HL-60 (cell line): ENCODE measurements around the gene UBTD1.

Source experiments
- DNase-seq, 2 experiments: peaks; one replicate each; pipeline ENCODE4 v3.0.0-alpha.2; 2010 to 2020; ENCODE audit warnings: low read depth in 1 of 2, low spot score in 1 of 2
- H3K27ac ChIP-seq: fragments of 250-450 bp; sonication (Bioruptor Pico); replicated peaks from 2 replicates; pipeline ENCODE4 v1.5.1; 2020; ENCODE audit warnings: mild to moderate bottlenecking, moderate library complexity
- H3K27me3 ChIP-seq: fragments of 250-450 bp; sonication (Bioruptor Pico); 2 replicates; pipeline ENCODE4 v1.5.1; 2021; ENCODE audit warnings: mild to moderate bottlenecking, moderate library complexity; ENCODE audit not compliant: insufficient read depth, poor library complexity, severe bottlenecking
- H3K4me3 ChIP-seq: replicated peaks from 2 replicates; pipeline ENCODE4 v1.5.1; 2011; ENCODE audit warnings: mild to moderate bottlenecking, control low read depth, low read length; ENCODE audit not compliant: insufficient read depth
- GABPA ChIP-seq: IDR thresholded peaks from 2 replicates; pipeline ENCODE4 v1.6.1; 2012; ENCODE audit warnings: low read depth
- POLR2AphosphoS5 ChIP-seq: IDR thresholded peaks from 2 replicates; pipeline ENCODE4 v1.6.1; 2012; ENCODE audit warnings: low read depth
- SPI1 ChIP-seq: IDR thresholded peaks from 2 replicates; pipeline ENCODE4 v1.6.1; 2012; ENCODE audit warnings: low read depth, mild to moderate bottlenecking, borderline replicate concordance
- TF ChIP-seq, protein P1 (sequence below): IDR thresholded peaks from 2 replicates; pipeline ENCODE4 v1.6.1; 2012; ENCODE audit warnings: low read depth; ENCODE audit not compliant: insufficient replicate concordance
- TF ChIP-seq, protein P2 (sequence below): IDR thresholded peaks from one replicate; pipeline ENCODE4 v1.5.1; 2011; ENCODE audit warnings: low read length, control low read depth, inconsistent platforms; ENCODE audit not compliant: insufficient read depth

The UBTD1 gene

DNA sequence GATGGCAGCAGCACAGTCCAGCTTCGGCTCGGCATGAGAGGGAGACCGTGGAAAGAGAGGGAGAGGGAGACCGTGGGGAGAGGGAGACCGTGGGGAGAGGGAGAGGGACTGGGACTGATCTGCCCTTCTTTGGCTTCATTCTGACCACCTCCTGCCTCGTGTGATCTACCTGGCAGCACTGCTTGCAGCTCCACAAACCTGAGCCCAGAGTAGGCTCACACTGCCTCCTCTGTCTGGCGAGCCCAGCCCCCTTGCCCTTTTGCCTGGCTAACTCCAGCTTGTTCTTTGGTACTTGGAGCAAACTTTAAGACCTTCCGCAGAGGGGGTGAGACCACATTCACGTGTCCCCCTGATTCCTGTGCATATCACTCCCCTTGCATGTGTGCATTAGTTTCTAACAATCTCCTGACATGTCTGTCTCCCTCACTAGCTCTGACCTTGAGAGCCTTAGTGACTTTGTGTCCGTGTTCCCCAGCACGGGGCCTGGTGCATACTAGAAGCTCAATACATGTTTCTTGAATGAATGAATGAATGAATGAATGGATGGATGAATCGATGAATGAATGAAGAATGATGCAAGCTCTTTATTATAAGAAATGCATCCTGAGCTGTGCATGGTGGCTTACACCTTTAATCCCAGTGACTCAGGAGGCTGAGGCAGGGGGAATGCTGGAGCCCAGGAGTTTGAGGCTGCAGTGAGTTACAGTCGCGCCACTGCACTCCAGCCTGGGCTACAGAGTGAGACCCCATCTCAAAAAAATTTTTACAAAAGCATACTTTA lies 31.2 kb downstream of the UBTD1 start:
- no peak for DNase-seq
- Histone ChIP-seq H3K27me3 (no peaks in the 10 kb centered on the region), H3K27ac (no peak overlapping the region), H3K4me3 (no peak overlapping the region)
- TF ChIP-seq SPI1 (no peak), GABPA (no peak), POLR2AphosphoS5 (no peak)
- TF ChIP-seq, protein P1, sequence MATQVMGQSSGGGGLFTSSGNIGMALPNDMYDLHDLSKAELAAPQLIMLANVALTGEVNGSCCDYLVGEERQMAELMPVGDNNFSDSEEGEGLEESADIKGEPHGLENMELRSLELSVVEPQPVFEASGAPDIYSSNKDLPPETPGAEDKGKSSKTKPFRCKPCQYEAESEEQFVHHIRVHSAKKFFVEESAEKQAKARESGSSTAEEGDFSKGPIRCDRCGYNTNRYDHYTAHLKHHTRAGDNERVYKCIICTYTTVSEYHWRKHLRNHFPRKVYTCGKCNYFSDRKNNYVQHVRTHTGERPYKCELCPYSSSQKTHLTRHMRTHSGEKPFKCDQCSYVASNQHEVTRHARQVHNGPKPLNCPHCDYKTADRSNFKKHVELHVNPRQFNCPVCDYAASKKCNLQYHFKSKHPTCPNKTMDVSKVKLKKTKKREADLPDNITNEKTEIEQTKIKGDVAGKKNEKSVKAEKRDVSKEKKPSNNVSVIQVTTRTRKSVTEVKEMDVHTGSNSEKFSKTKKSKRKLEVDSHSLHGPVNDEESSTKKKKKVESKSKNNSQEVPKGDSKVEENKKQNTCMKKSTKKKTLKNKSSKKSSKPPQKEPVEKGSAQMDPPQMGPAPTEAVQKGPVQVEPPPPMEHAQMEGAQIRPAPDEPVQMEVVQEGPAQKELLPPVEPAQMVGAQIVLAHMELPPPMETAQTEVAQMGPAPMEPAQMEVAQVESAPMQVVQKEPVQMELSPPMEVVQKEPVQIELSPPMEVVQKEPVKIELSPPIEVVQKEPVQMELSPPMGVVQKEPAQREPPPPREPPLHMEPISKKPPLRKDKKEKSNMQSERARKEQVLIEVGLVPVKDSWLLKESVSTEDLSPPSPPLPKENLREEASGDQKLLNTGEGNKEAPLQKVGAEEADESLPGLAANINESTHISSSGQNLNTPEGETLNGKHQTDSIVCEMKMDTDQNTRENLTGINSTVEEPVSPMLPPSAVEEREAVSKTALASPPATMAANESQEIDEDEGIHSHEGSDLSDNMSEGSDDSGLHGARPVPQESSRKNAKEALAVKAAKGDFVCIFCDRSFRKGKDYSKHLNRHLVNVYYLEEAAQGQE: no peak
- TF ChIP-seq, protein P2, sequence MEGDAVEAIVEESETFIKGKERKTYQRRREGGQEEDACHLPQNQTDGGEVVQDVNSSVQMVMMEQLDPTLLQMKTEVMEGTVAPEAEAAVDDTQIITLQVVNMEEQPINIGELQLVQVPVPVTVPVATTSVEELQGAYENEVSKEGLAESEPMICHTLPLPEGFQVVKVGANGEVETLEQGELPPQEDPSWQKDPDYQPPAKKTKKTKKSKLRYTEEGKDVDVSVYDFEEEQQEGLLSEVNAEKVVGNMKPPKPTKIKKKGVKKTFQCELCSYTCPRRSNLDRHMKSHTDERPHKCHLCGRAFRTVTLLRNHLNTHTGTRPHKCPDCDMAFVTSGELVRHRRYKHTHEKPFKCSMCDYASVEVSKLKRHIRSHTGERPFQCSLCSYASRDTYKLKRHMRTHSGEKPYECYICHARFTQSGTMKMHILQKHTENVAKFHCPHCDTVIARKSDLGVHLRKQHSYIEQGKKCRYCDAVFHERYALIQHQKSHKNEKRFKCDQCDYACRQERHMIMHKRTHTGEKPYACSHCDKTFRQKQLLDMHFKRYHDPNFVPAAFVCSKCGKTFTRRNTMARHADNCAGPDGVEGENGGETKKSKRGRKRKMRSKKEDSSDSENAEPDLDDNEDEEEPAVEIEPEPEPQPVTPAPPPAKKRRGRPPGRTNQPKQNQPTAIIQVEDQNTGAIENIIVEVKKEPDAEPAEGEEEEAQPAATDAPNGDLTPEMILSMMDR: no peak

DNA sequence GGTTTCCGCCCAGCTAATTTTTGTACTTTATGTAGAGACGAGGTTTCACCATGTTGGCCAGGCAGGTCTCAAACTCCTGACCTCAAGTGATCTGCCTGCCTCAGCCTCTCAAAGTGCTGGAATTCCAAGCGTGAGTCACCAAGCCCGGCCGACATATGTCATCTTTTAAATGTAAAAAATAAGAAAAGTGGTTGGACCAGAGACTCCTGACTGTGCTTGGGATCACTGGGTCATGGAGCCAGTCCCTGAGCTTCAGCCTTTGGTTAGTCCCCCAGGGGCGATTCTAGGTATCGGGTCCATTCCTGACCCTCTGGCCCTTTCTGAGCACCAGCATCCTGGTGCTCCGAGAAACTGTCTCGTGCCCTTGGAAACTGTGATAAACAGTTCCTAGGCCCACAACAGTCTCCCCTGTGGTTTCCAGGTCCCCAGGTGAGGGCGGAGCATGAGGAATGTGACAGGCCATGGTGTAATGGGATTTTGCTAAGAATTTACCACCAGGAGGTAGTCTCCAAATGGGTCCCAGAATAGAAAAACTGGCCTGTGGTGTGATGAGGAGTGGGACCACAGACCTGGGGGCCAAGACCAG lies 32.8 kb downstream of the UBTD1 start:
- Histone ChIP-seq H3K4me3 (no peak overlapping the region), H3K27ac (no peak overlapping the region), H3K27me3 (no peaks in the 10 kb centered on the region)
- TF ChIP-seq SPI1 (no peak), GABPA (no peak), POLR2AphosphoS5 (no peak)
- TF ChIP-seq, protein P2: no peak
- TF ChIP-seq, protein P1: no peak
- DNase-seq: no peak

DNA sequence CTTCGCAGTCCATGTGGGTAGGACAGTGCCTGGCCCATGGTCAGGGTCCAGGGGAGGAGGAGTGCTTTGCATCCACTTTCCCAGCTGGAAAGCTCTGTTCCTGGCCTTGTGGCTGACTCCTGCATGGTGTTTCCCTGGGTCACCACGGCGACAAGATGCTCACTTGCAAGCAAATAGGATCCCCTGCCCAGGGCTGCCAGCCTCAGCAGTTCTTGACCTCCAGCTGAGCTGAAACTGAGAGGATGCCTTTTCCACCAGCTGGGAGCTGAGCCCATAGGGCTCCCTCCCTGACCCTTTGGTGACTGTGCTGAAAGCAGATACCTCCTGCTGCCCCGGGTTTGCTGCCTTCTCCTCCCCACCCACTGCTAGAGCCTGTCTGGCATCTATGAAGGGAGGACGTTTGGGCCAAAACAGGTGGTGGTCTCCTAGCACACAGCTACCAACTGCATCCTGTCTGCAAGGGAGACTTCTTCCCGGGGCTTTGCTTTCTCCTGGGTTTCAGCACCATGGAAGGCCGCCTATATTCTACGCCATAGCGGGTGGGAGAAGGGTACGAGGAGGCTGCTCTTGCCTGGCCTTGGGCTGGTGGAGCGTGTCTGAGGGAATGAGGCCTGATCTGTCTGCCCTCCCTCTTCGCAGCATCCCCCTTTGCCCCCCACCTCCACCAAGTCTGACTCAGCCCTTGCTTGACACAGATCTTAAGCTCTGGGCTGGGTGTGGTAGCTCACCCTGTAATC lies 34.4 kb downstream of the UBTD1 start:
- H3K4me3 ChIP-seq: no peak overlapping the region
- H3K27me3 ChIP-seq: no peaks in the 10 kb centered on the region
- no peak for DNase-seq
- no peak overlapping the region for H3K27ac ChIP-seq
- TF ChIP-seq SPI1 (no peak), POLR2AphosphoS5 (no peak), GABPA (no peak)
- TF ChIP-seq, protein P1: no peak
- TF ChIP-seq, protein P2: no peak
